ENCODE measurements around the gene TNNT1. TPM values are rescaled to one million over a fixed set of nuclear protein-coding genes. Genes with fewer than 3 reads are reported as not detected.

Gene TNNT1
- polyA plus RNA-seq, 1 donor from 2014 or later: 6.2 TPM

DNA sequence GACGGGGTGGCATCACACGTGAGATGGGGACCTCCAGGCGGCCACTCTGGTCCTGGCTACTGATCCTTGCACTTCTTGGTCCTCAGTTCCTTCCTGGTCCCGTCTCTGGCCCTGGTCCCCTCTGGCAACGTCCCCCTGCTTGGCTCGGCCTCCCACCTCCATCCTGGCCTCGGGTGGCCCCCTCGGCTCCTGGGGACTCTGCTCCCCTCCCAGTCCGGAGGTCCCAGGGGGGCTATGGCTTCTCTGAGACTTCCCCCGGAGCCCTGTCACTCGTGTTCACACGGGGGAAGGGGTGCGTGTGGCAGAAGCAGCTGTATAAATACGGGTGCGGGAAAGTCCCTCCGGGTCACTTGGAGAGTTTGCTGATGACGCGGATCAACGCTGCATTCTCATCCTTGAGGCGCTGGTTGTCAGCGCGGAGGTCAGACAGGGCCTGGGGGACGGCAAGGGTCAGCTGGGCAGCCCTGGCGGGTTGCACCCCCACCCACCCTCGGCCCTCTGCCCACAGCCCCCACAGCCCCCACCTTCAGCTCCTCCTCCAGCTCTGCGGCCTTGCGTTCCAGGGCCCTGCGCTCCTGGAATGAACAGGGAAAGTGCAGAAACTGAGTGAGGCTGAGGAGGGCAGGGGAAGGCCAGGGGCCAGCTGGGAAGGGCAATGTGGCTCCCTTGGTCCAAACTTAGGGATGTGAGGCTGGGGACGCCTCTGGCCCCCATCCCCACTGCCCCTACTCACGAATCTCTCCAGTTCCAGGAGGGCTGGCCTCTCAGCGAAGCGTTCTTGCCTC lies 57.7 kb downstream of the TNNT1 start:
- no peak overlapping the region for H3K27ac ChIP-seq (ENCODE audit: low read length)
- H4K20me1 ChIP-seq (ENCODE audit: insufficient read depth): no peaks in the 10 kb centered on the region
- H3K9me2 ChIP-seq (ENCODE audit: insufficient read depth, low read length): no peaks in the 10 kb centered on the region
- H2AFZ ChIP-seq (ENCODE audit: low read depth, low read length): no peak overlapping the region
- TF ChIP-seq TAF1 (IDR thresholded peaks at IDR 0.05; ENCODE audit: low read depth): no peak
- no peak for TF ChIP-seq POLR2AphosphoS5 (IDR thresholded peaks at IDR 0.05)
- no peak for TF ChIP-seq SMC3 (conservative IDR thresholded peaks at IDR 0.05; ENCODE audit: poor library complexity)
- TF ChIP-seq, protein P1, sequence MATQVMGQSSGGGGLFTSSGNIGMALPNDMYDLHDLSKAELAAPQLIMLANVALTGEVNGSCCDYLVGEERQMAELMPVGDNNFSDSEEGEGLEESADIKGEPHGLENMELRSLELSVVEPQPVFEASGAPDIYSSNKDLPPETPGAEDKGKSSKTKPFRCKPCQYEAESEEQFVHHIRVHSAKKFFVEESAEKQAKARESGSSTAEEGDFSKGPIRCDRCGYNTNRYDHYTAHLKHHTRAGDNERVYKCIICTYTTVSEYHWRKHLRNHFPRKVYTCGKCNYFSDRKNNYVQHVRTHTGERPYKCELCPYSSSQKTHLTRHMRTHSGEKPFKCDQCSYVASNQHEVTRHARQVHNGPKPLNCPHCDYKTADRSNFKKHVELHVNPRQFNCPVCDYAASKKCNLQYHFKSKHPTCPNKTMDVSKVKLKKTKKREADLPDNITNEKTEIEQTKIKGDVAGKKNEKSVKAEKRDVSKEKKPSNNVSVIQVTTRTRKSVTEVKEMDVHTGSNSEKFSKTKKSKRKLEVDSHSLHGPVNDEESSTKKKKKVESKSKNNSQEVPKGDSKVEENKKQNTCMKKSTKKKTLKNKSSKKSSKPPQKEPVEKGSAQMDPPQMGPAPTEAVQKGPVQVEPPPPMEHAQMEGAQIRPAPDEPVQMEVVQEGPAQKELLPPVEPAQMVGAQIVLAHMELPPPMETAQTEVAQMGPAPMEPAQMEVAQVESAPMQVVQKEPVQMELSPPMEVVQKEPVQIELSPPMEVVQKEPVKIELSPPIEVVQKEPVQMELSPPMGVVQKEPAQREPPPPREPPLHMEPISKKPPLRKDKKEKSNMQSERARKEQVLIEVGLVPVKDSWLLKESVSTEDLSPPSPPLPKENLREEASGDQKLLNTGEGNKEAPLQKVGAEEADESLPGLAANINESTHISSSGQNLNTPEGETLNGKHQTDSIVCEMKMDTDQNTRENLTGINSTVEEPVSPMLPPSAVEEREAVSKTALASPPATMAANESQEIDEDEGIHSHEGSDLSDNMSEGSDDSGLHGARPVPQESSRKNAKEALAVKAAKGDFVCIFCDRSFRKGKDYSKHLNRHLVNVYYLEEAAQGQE (IDR thresholded peaks at IDR 0.05; ENCODE audit: borderline replicate concordance): no peak
- TF ChIP-seq EZH2 (IDR thresholded peaks at IDR 0.05; ENCODE audit: borderline replicate concordance, insufficient read depth, low read length, poor library complexity, severe bottlenecking): no peak
- no peak for TF ChIP-seq MXI1 (conservative IDR thresholded peaks at IDR 0.05; ENCODE audit: poor library complexity, severe bottlenecking)
- TF ChIP-seq, protein P2, sequence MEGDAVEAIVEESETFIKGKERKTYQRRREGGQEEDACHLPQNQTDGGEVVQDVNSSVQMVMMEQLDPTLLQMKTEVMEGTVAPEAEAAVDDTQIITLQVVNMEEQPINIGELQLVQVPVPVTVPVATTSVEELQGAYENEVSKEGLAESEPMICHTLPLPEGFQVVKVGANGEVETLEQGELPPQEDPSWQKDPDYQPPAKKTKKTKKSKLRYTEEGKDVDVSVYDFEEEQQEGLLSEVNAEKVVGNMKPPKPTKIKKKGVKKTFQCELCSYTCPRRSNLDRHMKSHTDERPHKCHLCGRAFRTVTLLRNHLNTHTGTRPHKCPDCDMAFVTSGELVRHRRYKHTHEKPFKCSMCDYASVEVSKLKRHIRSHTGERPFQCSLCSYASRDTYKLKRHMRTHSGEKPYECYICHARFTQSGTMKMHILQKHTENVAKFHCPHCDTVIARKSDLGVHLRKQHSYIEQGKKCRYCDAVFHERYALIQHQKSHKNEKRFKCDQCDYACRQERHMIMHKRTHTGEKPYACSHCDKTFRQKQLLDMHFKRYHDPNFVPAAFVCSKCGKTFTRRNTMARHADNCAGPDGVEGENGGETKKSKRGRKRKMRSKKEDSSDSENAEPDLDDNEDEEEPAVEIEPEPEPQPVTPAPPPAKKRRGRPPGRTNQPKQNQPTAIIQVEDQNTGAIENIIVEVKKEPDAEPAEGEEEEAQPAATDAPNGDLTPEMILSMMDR (IDR thresholded peaks at IDR 0.05; ENCODE audit: poor library complexity, severe bottlenecking): no peak
- TF ChIP-seq EP300 (conservative IDR thresholded peaks at IDR 0.05; ENCODE audit: poor library complexity, severe bottlenecking): no peak
- TF ChIP-seq RAD21 (conservative IDR thresholded peaks at IDR 0.05): no peak
- H3K4me2 ChIP-seq (ENCODE audit: low read length): no peak overlapping the region
- H3K4me3 ChIP-seq (ENCODE audit: low read length): no peak overlapping the region
- H3K9ac ChIP-seq (ENCODE audit: low read length): no peak overlapping the region
- H3K36me3 ChIP-seq (ENCODE audit: insufficient read depth, low read length): no peaks in the 10 kb centered on the region
- no peaks in the 10 kb centered on the region for H3K9me3 ChIP-seq (ENCODE audit: low read length)
- H3K79me2 ChIP-seq (replicated peaks; ENCODE audit: insufficient read depth, low read length): no peaks in the 10 kb centered on the region
- no peaks in the 10 kb centered on the region for H3F3A ChIP-seq (ENCODE audit: insufficient read depth, low read length, poor library complexity, severe bottlenecking)
- no peaks in the 10 kb centered on the region for H3K27me3 ChIP-seq (ENCODE audit: insufficient read depth, low read depth, low read length)

DNA sequence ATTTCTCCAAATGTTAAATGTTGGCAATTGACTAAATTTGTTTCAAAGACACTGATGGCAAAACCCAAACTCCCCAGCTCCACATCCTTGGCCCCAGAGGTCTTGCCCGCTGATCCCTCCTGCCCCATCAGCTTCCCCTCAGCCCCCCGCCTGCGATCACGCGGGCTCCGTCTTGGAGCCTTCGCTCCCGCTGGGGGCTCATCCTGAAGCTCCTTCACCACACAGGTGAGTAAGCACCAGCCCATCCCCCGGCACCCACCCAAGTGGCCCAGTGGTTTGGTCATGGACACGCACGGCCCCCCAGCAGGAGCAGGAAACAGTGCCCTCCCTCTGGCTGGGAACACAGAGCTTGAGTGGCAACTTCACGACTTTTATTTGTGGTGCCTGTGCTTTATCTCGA lies 58.4 kb downstream of the TNNT1 start:
- TF ChIP-seq RAD21 (conservative IDR thresholded peaks at IDR 0.05): no peak
- no peak for TF ChIP-seq MXI1 (conservative IDR thresholded peaks at IDR 0.05; ENCODE audit: poor library complexity, severe bottlenecking)
- TF ChIP-seq TAF1 (IDR thresholded peaks at IDR 0.05; ENCODE audit: low read depth): no peak
- no peaks in the 10 kb centered on the region for H3K9me2 ChIP-seq (ENCODE audit: insufficient read depth, low read length)

More for the DNA sequence above, 58.4 kb downstream of the TNNT1 start:
- Histone ChIP-seq H3K79me2 (replicated peaks; ENCODE audit: insufficient read depth, low read length) (peaks cover 3% of the 10 kb centered on the region), H3K27ac (ENCODE audit: low read length) (no peak overlapping the region), H3K9me3 (ENCODE audit: low read length) (no peaks in the 10 kb centered on the region), H3F3A (ENCODE audit: insufficient read depth, low read length, poor library complexity, severe bottlenecking) (no peaks in the 10 kb centered on the region), H2AFZ (ENCODE audit: low read depth, low read length) (no peak overlapping the region), H3K4me3 (ENCODE audit: low read length) (no peak overlapping the region), H4K20me1 (ENCODE audit: insufficient read depth) (no peaks in the 10 kb centered on the region), H3K27me3 (ENCODE audit: insufficient read depth, low read depth, low read length) (no peaks in the 10 kb centered on the region), H3K4me2 (ENCODE audit: low read length) (no peak overlapping the region), H3K9ac (ENCODE audit: low read length) (no peak overlapping the region), H3K36me3 (ENCODE audit: insufficient read depth, low read length) (no peaks in the 10 kb centered on the region)

Measured in neural cell (in vitro differentiated cells).